IMR-90 (cell line): Measurements from ENCODE around the gene SORBS1. TPM values are rescaled to one million over a fixed set of nuclear protein-coding genes. Genes with fewer than 3 reads are reported as not detected.

Experiments
- ATAC-seq: fragments of 200-7000 bp; cut with Tn5 transposase; 2 replicates; pipeline ENCODE4 v1.9.1; 2020; ENCODE audit warnings: low read depth, mild to moderate bottlenecking, moderate library complexity
- BruUV-seq: library from RNA; stranded (reverse); fragments of 400-500 nt; replicated peaks from 2 replicates; lab custom pipeline; 2021; lab: Mats Ljungman, UMichigan
- CTCF ChIA-PET: fragments of 300-600 bp; formaldehyde crosslinking; extraction: SDS; loops from one replicate; lab custom pipeline; 2021; ENCODE audit warnings: antibody characterized with exemption; lab: Yijun Ruan, JAX
- POLR2A ChIA-PET: fragments of 300-600 bp; sonication (Branson Sonifier 250); formaldehyde crosslinking; loops from one replicate; lab custom pipeline; 2022; ENCODE audit warnings: antibody characterized with exemption; ENCODE audit not compliant: unreplicated experiment; lab: Charles Lee
- DNase-seq: peaks from one replicate; pipeline ENCODE4 v3.0.0; 2013
- H2AFZ ChIP-seq: replicated peaks from 2 replicates; pipeline ENCODE3; 2013; ENCODE audit warnings: low read length, mild to moderate bottlenecking; ENCODE audit not compliant: poor library complexity
- H2AK5ac ChIP-seq: 2 replicates; pipeline ENCODE4 v1.6.1; 2013; ENCODE audit warnings: low read depth, low read length, inconsistent platforms
- H2AK9ac ChIP-seq: replicated peaks from 2 replicates; pipeline ENCODE3; 2013; ENCODE audit warnings: mild to moderate bottlenecking, low read depth, low read length, moderate library complexity; ENCODE audit not compliant: poor library complexity
- H2BK120ac ChIP-seq: 2 replicates; pipeline ENCODE4 v1.6.1; 2013; ENCODE audit warnings: low read depth, low read length, inconsistent platforms
- H2BK15ac ChIP-seq: 3 replicates; pipeline ENCODE4 v1.6.1; 2013; ENCODE audit warnings: low read depth, low read length, inconsistent platforms
- H2BK20ac ChIP-seq: 2 replicates; pipeline ENCODE4 v1.6.1; 2013; ENCODE audit warnings: low read depth, mild to moderate bottlenecking, inconsistent platforms, low read length, moderate library complexity
- H2BK5ac ChIP-seq: 2 replicates; pipeline ENCODE4 v1.6.1; 2013; ENCODE audit warnings: mild to moderate bottlenecking, low read depth, low read length, inconsistent platforms; ENCODE audit not compliant: poor library complexity, severe bottlenecking
- H3K14ac ChIP-seq: replicated peaks from 2 replicates; pipeline ENCODE4 v1.6.1; 2013; ENCODE audit warnings: low read depth, low read length, inconsistent platforms
- H3K18ac ChIP-seq: 2 replicates; pipeline ENCODE4 v1.6.1; 2013; ENCODE audit warnings: low read depth, low read length, control low read depth
- H3K23ac ChIP-seq: 2 replicates; pipeline ENCODE4 v1.6.1; 2013; ENCODE audit warnings: low read depth, low read length, inconsistent platforms
- H3K27ac ChIP-seq: 2 replicates; pipeline ENCODE4 v1.5.1; 2013; ENCODE audit warnings: mild to moderate bottlenecking, control low read depth, low read length; ENCODE audit not compliant: insufficient read depth
- H3K27me3 ChIP-seq: 2 replicates; pipeline ENCODE4 v1.6.1; 2013; ENCODE audit warnings: low read length; ENCODE audit not compliant: control insufficient read depth, insufficient read depth
- H3K36me3 ChIP-seq: 2 replicates; pipeline ENCODE4 v1.6.1; 2013; ENCODE audit warnings: low read length, mixed read lengths; ENCODE audit not compliant: control insufficient read depth, insufficient read depth
- H3K4ac ChIP-seq: 2 replicates; pipeline ENCODE4 v1.6.1; 2013; ENCODE audit warnings: low read depth, low read length, inconsistent platforms
- H3K4me1 ChIP-seq: 2 replicates; pipeline ENCODE4 v1.6.1; 2013; ENCODE audit warnings: low read length, mixed read lengths; ENCODE audit not compliant: control insufficient read depth, insufficient read depth
- H3K4me2 ChIP-seq: 2 replicates; pipeline ENCODE4 v1.6.1; 2013; ENCODE audit warnings: low read depth, mild to moderate bottlenecking, control low read depth, low read length, moderate library complexity
- H3K4me3 ChIP-seq: 2 replicates; pipeline ENCODE4 v1.5.1; 2013; ENCODE audit warnings: low read depth, mild to moderate bottlenecking, control low read depth, low read length, moderate library complexity; ENCODE audit not compliant: insufficient read depth
- H3K56ac ChIP-seq: 2 replicates; pipeline ENCODE4 v1.6.1; 2013; ENCODE audit warnings: low read length, inconsistent platforms; ENCODE audit not compliant: insufficient read depth; ENCODE audit errors: extremely low read depth
- H3K79me1 ChIP-seq, 2 experiments: 2 replicates each; pipeline ENCODE4 v1.6.1; 2013; ENCODE audit warnings: low read length in 2 of 2, inconsistent platforms in 1 of 2, low read depth in 1 of 2
- H3K9ac ChIP-seq: 2 replicates; pipeline ENCODE4 v1.6.1; 2013; ENCODE audit warnings: low read depth, low read length, control low read depth
- H3K9me1 ChIP-seq: 2 replicates; pipeline ENCODE4 v1.6.1; 2013; ENCODE audit warnings: low read length, inconsistent platforms; ENCODE audit not compliant: insufficient read depth
- H3K9me3 ChIP-seq: 2 replicates; pipeline ENCODE4 v1.6.1; 2013; ENCODE audit warnings: low read length; ENCODE audit not compliant: control insufficient read depth, insufficient read depth
- H4K20me1 ChIP-seq: 2 replicates; pipeline ENCODE4 v1.6.1; 2013; ENCODE audit warnings: low read length, inconsistent platforms; ENCODE audit not compliant: insufficient read depth
- H4K5ac ChIP-seq: 2 replicates; pipeline ENCODE4 v1.6.1; 2013; ENCODE audit warnings: mild to moderate bottlenecking, low read depth, low read length, control low read depth
- H4K8ac ChIP-seq, 2 experiments: 2 replicates each; pipeline ENCODE4 v1.6.1; 2013; ENCODE audit warnings: low read depth in 2 of 2, low read length in 2 of 2, control low read depth in 1 of 2, inconsistent platforms in 1 of 2
- H4K91ac ChIP-seq: 2 replicates; pipeline ENCODE4 v1.6.1; 2013; ENCODE audit warnings: low read depth, low read length, inconsistent platforms; ENCODE audit not compliant: insufficient read depth
- BHLHE40 ChIP-seq: fragments of 150-350 bp; IDR thresholded peaks from 2 replicates; pipeline ENCODE4 v1.6.1; 2016; ENCODE audit warnings: mild to moderate bottlenecking, low read depth, low read length
- CEBPB ChIP-seq: IDR thresholded peaks from 2 replicates; pipeline ENCODE4 v1.6.1; 2012; ENCODE audit warnings: low read depth, low read length, improper control_type of control experiment
- CHD1 ChIP-seq: IDR thresholded peaks from 2 replicates; pipeline ENCODE4 v1.6.1; 2012; ENCODE audit warnings: low read depth, low read length, improper control_type of control experiment
- FOS ChIP-seq: fragments of 150-350 bp; IDR thresholded peaks from 2 replicates; pipeline ENCODE4 v1.6.1; 2016; ENCODE audit warnings: low read depth, low read length
- MAFK ChIP-seq: IDR thresholded peaks from 2 replicates; pipeline ENCODE4 v1.6.1; 2012; ENCODE audit warnings: low read depth, low read length, improper control_type of control experiment
- MAZ ChIP-seq: IDR thresholded peaks from 2 replicates; pipeline ENCODE4 v1.6.1; 2012; ENCODE audit warnings: low read depth, mild to moderate bottlenecking, low read length, improper control_type of control experiment, moderate library complexity, borderline replicate concordance
- MXI1 ChIP-seq: IDR thresholded peaks from 2 replicates; pipeline ENCODE4 v1.6.1; 2012; ENCODE audit warnings: low read depth, mild to moderate bottlenecking, low read length, moderate library complexity, borderline replicate concordance
- NFE2L2 ChIP-seq: fragments of 150-350 bp; IDR thresholded peaks from 2 replicates; pipeline ENCODE4 v1.6.1; 2016; ENCODE audit warnings: low read depth, mild to moderate bottlenecking, low read length
- POLR2A ChIP-seq: IDR thresholded peaks from 2 replicates; pipeline ENCODE4 v1.6.1; 2012; ENCODE audit warnings: mild to moderate bottlenecking, low read depth, low read length
- RAD21 ChIP-seq: IDR thresholded peaks from 2 replicates; pipeline ENCODE4 v1.6.1; 2012; ENCODE audit warnings: low read length, improper control_type of control experiment
- RCOR1 ChIP-seq: IDR thresholded peaks from 2 replicates; pipeline ENCODE4 v1.6.1; 2012; ENCODE audit warnings: mild to moderate bottlenecking, low read length, improper control_type of control experiment; ENCODE audit not compliant: insufficient replicate concordance
- SMC3 ChIP-seq: fragments of 150-350 bp; IDR thresholded peaks from 2 replicates; pipeline ENCODE4 v1.6.1; 2016; ENCODE audit warnings: low read depth, mild to moderate bottlenecking, antibody characterized with exemption, low read length, moderate library complexity
- WGBS, 2 experiments: methylation state at CpG; one replicate each; pipeline versions ENCODE4 v1.1.5 to v1.1.7; 2013; ENCODE audit warnings: missing lambda C conversion rate in 2 of 2; ENCODE audit not compliant: insufficient read length in 1 of 2; ENCODE audit errors: extremely low coverage in 2 of 2; 5-methylcytosine and 5-hydroxymethylcytosine counted together
- dilution Hi-C: fragments of 300-500 bp; cut with HindIII; formaldehyde crosslinking; loops from one replicate; pipeline ENCODE4 v1.14.3; 2018; ENCODE audit warnings: low sequenced_read_pairs; ENCODE audit not compliant: unreplicated experiment
- in situ Hi-C: fragments of 300-500 bp; cut with MboI; formaldehyde crosslinking; loops from 3 replicates; pipeline ENCODE4 v1.14.3; 2019; ENCODE audit warnings: low sequenced_read_pairs, inconsistent platforms, mixed read lengths
- intact Hi-C: fragments of 100-400 bp; cut with micrococcal nuclease; formaldehyde crosslinking; loops from 2 replicates; pipeline ENCODE4 v1.10.0; 2022
- polyA plus RNA-seq, 3 experiments: library from polyadenylated mRNA; depleted of rRNA; stranded (reverse); fragments of >200 nt; gene quantifications; 2 replicates each; pipeline ENCODE4 v1.2.3, GENCODE V29; 2012; ENCODE audit warnings: low replicate concordance in 1 of 3
- total RNA-seq: library from RNA; depleted of rRNA; stranded (reverse); fragments of >200 nt; gene quantifications from 2 replicates; pipeline ENCODE4 v1.2.3, GENCODE V29; 2012
- TF ChIP-seq, protein P1 (sequence below): fragments of 150-350 bp; IDR thresholded peaks from 2 replicates; pipeline ENCODE4 v1.6.1; 2017; ENCODE audit warnings: mild to moderate bottlenecking, antibody characterized with exemption, low read length, low read depth
- TF ChIP-seq, protein P2 (sequence below): conservative IDR thresholded peaks from 2 replicates; pipeline ENCODE4 v1.5.1; 2012; ENCODE audit warnings: mild to moderate bottlenecking, low read depth, low read length, improper control_type of control experiment

Gene SORBS1
- total and polyA plus RNA-seq, 2 of the 4 experiments (the other 2 are of a cell fraction) = 0.18 to 0.32 TPM

DNA sequence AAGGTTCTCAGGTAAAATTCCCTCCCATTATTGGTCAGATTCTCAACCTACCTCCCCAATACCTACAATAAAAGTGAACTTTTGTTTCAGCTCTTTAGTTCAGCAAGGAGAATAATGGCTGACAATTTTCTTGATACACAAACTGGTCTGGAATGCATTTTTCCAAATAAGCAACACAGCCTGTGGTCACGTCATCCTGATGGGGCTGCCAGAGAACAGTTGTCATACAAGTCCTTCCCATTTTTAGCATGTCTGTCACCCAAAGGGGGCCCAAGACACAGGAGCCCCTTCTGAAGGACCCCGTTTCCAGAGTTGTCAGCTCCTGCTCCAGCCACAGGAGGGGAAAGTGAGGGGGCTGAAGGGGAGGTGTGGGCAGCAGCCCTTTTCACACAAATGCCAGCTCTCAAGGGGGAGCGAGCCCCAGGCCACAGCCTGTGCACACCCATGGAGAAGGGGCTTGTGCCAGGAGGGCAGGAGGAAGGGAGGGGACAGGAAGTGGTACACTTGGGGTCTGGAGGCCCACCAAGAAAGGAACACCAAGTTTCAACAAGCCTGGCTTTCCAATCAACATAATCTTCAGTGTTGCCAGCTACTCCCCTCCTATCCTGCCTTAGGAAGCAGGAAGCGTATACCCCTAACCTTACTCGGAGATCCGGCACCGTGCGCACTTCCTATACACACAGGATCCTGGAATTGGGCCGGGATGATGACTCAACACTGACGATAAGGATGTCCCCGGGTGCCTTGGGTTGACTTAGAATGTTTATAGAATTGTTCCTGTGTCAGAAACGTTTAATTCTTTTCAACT, 227.0 kb downstream of the SORBS1 start:
- H2BK20ac ChIP-seq = peak overlapping the region; percentile 100
- peak overlapping the region; percentile 96 for H3K18ac ChIP-seq
- H2AFZ ChIP-seq = peak overlapping the region; percentile 90
- in situ Hi-C loops (no loop called here), intact Hi-C loops (loop anchor here (1.0 to 2.0 kb wide), 2 partner anchors 26 to 43 kb away; partner anchors contain the start of gene PDLIM1), dilution Hi-C loops (no loop called here)
- BruUV-seq = no TSS peak
- ChIA-PET POLR2A (interaction anchor here (0.6 to 1.1 kb wide), 2 partner anchors 45 to 99 kb away, joined by 4 to 6 read pairs; no protein-coding TSS in a partner anchor), CTCF (interaction anchor here (0.7 to 1.0 kb wide), 2 partner anchors 91 to 1829 kb away, joined by 3 read pairs; no protein-coding TSS in a partner anchor)
- DNase-seq (peak; percentile 98), ATAC-seq (peak; percentile 93)
- H3K4ac ChIP-seq = peak overlapping the region; percentile 100
- peaks cover 29% of the 10 kb centered on the region for H3K9me1 ChIP-seq
- no peaks in the 10 kb centered on the region for H3K27me3 ChIP-seq
- H3K23ac ChIP-seq = peak overlapping the region; percentile 99
- peak overlapping the region; percentile 99 for H3K14ac ChIP-seq
- peak overlapping the region; percentile 99 for H4K91ac ChIP-seq
- peak overlapping the region; percentile 99 for H3K27ac ChIP-seq
- H2BK15ac ChIP-seq = peak overlapping the region; percentile 90; the same call in 2 of the 3 replicates
- peaks cover 0 to 6% of the 10 kb centered on the region in 2 experiments; a peak in 2 of 4 replicates for H3K79me1 ChIP-seq
- H3K4me2 ChIP-seq = peak overlapping the region; percentile 24
- H2BK5ac ChIP-seq = peak overlapping the region; percentile 100
- H4K5ac ChIP-seq = peak overlapping the region; percentile 97
- H4K20me1 ChIP-seq = no peaks in the 10 kb centered on the region
- peak overlapping the region; percentile 66 for H3K9ac ChIP-seq
- H2AK5ac ChIP-seq = peak overlapping the region; percentile 97
- TF ChIP-seq CEBPB (peak; percentile 34; the same call in 1 of the 2 replicates), FOS (peak; percentile 87), MAFK (no peak), RCOR1 (peak; percentile 7), NFE2L2 (0 out of 2 replicates have a peak, but pooled peaks have one; percentile 6), POLR2A (0 out of 2 replicates have a peak, but pooled peaks have one; percentile 13), CHD1 (no peak), SMC3 (no peak), MXI1 (no peak), BHLHE40 (0 out of 2 replicates have a peak, but pooled peaks have one; percentile 2), MAZ (no peak), RAD21 (no peak)
- TF ChIP-seq, protein P1, sequence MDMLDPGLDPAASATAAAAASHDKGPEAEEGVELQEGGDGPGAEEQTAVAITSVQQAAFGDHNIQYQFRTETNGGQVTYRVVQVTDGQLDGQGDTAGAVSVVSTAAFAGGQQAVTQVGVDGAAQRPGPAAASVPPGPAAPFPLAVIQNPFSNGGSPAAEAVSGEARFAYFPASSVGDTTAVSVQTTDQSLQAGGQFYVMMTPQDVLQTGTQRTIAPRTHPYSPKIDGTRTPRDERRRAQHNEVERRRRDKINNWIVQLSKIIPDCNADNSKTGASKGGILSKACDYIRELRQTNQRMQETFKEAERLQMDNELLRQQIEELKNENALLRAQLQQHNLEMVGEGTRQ = no peak
- TF ChIP-seq, protein P2, sequence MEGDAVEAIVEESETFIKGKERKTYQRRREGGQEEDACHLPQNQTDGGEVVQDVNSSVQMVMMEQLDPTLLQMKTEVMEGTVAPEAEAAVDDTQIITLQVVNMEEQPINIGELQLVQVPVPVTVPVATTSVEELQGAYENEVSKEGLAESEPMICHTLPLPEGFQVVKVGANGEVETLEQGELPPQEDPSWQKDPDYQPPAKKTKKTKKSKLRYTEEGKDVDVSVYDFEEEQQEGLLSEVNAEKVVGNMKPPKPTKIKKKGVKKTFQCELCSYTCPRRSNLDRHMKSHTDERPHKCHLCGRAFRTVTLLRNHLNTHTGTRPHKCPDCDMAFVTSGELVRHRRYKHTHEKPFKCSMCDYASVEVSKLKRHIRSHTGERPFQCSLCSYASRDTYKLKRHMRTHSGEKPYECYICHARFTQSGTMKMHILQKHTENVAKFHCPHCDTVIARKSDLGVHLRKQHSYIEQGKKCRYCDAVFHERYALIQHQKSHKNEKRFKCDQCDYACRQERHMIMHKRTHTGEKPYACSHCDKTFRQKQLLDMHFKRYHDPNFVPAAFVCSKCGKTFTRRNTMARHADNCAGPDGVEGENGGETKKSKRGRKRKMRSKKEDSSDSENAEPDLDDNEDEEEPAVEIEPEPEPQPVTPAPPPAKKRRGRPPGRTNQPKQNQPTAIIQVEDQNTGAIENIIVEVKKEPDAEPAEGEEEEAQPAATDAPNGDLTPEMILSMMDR = no peak
- peaks cover 32% of the 10 kb centered on the region for H3K4me1 ChIP-seq
- H2BK120ac ChIP-seq = peak overlapping the region; percentile 100
- WGBS, 2 experiments = no CpG with 5 or more reads among the region's 12 CpGs
- no peaks in the 10 kb centered on the region for H3K9me3 ChIP-seq
- peak overlapping the region; percentile 92 for H3K56ac ChIP-seq
- no peaks in the 10 kb centered on the region for H3K36me3 ChIP-seq
- peak overlapping the region; percentile 90 to 99 for H4K8ac ChIP-seq
- peak overlapping the region; percentile 86 for H2AK9ac ChIP-seq
- H3K4me3 ChIP-seq = no peak overlapping the region
